KBM-7 (cell line): ENCODE measurements around the gene SLC6A18.
A peak's percentile ranks its signal among the peaks of the same experiment; 100 is the strongest.

Source experiments
- DNase-seq: peaks from one replicate; pipeline ENCODE4 v3.0.0-alpha.2; 2015
- in situ Hi-C: fragments of 300-500 bp; cut with MboI; formaldehyde crosslinking; loops from 2 replicates; pipeline ENCODE4 v1.14.3; 2020; ENCODE audit warnings: low sequenced_read_pairs, low pct_unique_long_range_greater_than_20kb, mixed read lengths

The SLC6A18 gene

GRCh38 chr5:1186351-1187233 lies 38.6 kb upstream of the SLC6A18 start:
- no peak for DNase-seq
- in situ Hi-C loops: no loop called here

- DNase-seq: no peak
- in situ Hi-C loops: no loop called here
Measured at GRCh38 chr5:1187234-1187949, 37.8 kb upstream of the SLC6A18 start.

DNA sequence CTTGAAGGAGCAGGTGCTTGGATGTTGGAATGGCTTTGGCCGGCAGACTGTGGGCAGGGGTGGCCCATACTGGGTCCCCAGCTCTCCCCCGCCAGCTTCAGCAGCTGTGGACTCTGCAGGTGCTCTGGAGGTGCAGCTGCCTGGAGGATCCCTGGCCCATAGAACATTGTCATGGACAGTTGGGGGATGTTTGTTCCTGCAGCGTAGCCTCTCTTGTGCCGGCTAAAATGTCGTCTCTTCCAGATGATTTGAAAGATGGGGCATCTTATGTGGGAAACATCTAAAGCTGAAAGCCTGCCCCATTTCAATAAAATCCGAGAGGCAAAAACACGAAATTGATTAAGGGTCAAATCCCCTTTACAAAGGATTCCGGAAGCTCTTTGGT lies 37.2 kb upstream of the SLC6A18 start:
- no peak for DNase-seq
- in situ Hi-C loops: no loop called here

- in situ Hi-C loops: no loop called here
- no peak for DNase-seq
Measured at GRCh38 chr5:1188464-1188863, 36.7 kb upstream of the SLC6A18 start.

GRCh38 chr5:1189269-1189668 lies 35.9 kb upstream of the SLC6A18 start:
- in situ Hi-C loops: no loop called here
- DNase-seq: no peak

GRCh38 chr5:1190278-1190677 lies 34.9 kb upstream of the SLC6A18 start:
- DNase-seq: no peak
- in situ Hi-C loops: no loop called here

DNA sequence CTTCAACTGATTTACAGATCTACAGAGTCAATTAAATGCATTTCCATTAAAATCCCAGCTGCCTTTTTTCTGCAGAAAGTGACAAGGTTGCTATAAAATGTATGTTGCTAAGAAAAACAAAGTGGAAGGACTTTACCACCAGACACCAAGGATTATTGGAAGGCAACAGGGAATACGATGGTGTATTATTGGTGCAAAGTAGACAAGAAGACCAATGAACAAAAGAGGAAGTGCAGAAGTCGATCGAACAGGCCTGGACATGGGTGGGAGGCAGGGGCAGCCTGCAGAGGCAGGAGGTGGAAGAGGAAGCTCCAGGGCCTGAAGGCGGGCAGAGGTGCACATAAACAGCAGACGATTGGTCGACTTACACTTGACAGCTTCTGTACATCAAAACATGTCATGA lies 34.3 kb upstream of the SLC6A18 start:
- DNase-seq: peak; percentile 94
- in situ Hi-C loops: no loop called here

DNA sequence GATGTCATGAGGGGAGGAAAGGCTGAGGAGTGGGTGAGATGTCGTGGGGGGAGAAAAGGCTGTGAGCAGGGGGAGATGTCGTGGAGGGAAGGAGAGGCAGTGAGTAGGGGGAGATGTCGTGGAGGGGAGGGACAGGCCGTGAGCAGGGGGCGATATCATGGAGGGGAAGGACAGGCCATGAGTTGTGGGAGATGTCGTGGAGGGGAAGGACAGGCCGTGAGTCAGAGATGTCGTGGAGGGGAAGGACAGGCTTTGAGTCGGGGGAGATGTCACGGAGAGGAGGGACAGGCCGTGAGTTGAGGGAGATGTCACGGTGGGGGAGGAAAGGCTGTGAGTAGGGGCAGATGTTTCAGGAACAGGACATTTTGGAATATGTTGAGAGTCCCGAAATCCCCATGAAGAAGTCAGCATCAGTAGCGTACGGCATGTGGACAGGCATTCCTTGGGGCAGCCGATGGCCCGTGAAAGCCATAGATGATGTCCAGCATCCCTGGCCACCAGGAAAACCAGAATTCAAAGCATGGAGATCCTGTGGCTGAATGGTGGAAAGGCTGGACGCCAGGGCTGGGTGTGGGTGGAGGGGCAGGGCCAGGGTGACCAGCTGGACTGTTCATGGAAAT lies 32.1 kb upstream of the SLC6A18 start:
- in situ Hi-C loops: no loop called here
- no peak for DNase-seq

GRCh38 chr5:1193591-1193985 lies 31.6 kb upstream of the SLC6A18 start:
- DNase-seq: no peak
- in situ Hi-C loops: no loop called here

DNA sequence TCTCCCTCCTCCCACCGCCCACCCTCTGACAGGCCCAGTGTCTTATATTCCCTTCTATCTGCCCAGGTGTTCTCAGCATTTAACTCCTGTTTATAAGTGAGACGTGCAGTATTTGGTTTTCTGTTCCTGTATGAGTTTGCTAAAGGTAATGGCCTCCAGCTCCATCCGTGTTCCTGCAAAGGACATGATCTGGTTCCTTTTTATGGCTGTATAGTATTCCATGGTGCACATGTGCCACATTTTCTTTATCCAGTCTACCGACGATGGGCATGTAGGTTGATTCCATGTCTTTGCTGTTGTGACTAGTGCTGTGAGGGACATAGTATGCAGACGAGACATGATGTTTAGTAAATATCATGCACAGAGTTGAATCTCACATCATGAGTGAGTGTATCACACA lies 30.8 kb upstream of the SLC6A18 start:
- no peak for DNase-seq
- in situ Hi-C loops: no loop called here

DNA sequence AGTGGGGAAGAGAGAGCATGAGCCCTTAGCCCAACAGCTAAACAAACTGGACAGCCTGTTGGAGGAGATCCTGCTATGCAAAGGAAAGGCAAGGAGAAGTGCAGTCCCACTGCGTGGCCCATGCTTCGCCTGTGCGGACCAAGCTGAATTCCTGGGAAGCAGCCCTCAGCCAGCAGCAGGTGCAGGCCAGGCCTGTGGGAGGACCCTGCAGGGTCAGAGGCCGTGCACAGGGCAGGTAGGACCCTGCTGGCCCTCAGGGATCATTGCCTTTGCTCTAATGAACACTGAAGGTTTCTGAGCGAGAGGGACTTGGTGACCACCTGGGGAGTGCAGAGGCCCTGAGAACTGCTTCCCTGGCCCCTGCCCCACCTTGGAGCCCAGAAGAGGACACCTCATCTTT lies 29.7 kb upstream of the SLC6A18 start:
- DNase-seq: no peak
- in situ Hi-C loops: no loop called here

GRCh38 chr5:1195916-1196315 lies 29.3 kb upstream of the SLC6A18 start:
- no peak for DNase-seq

GRCh38 chr5:1196562-1196961 lies 28.6 kb upstream of the SLC6A18 start:
- no peak for DNase-seq
- in situ Hi-C loops: no loop called here

More at GRCh38 chr5:1195916-1196315, 29.3 kb upstream of the SLC6A18 start:
- in situ Hi-C loops: no loop called here

DNA sequence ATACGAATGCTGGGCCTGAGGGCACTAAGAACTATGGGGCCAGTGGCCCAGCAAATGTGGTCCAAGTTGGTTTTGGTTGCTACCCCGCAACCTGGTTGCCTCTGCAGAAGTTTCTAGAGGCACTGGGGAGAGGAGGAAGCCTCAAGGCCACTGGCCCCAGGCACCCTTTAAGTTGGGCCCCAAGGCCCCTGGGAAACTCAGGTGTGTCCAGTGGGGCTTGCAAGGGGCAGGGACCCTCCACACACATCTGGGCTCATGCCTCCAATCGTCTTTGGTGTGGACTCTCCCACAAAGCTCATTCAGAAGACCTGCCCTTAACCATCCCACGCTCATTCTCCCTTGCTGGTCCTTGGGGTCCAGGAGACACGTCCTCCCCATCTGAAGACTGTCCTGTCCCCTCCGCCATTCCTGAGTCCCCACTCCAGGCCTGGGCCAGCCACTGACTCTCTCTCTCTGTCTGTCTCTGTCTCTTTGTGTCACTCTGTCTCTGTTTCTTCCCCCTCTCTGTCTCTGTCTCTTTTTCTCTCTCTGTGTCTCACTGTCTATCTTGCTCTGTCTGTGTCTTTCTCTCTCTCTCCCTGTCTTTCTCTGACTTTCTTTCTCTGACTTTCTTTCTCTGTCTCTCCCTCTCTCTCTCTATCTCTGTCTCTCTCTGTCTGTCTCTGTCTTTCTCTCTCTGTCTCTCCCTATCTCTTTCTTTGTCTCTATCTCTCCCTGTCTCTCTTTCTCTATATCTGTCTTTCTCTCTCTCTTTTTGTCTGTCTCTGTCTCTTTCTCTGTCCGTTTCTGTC lies 27.1 kb upstream of the SLC6A18 start:
- in situ Hi-C loops: no loop called here
- no peak for DNase-seq

DNA sequence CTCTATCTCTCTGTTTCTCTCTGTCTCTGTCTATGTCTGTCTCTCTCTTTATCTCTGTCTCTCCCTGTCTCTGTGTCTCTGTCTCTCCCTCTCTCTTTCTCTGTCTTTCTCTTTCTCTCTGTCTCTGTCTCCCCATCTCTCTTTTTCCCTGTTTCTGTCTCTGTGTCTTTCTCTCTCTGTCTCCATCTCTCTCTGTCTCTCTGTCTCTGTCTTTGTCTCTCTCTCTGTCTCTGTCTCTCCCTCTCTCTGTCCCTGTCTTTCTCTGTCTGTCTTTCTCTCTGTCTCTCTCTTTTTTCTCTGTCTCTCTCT lies 25.9 kb upstream of the SLC6A18 start:
- in situ Hi-C loops: no loop called here
- DNase-seq: no peak

DNA sequence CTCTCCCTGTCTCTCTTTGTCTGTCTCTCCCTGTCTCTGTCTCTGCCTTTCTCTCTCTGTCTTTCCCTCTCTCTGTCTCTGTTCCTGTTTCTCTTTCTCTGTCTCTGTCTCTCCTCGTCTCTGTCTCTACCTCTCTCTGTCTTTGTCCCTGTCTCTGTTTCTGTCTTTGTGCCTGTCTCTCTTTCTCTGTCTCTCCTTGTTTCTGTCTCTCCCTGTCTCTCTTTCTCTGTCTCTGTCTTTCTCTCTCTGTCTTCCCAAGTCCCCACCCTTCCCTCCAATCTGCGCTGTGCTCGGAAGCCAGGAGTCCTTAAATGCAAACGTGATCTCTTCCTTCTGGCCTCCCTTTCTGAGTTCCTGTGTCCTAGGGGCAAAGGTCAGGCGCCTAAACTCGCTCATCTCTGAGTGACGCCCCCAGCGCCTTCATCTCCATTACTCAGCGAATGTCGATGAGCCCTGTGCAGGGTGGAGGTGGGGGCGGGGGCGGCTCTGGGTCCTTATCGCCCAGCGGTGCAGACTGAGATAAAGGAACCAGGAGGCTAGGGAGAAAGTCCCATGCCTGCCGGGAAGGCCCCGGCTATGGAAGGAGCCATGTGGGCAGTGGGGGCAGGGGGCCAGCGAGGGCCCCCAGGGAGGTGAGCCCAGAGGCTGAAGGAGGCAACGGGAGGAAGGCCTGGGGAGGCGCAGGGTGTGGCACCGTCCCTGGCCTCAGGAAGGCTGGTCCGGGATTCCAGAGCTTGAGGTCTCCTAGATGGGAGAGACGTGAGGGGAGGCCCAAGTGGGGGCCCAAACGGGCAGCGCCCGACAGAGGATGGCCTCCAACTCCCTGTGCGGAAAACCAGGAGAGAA lies 25.3 kb upstream of the SLC6A18 start:
- DNase-seq: no peak
- in situ Hi-C loops: no loop called here

GRCh38 chr5:1200495-1201326 lies 24.5 kb upstream of the SLC6A18 start:
- in situ Hi-C loops: no loop called here
- DNase-seq: no peak
